Stimulated activated CD8-positive, alpha-beta memory T cell treated with anti-CD3 and anti-CD28 coated beads, Interleukin-7, amount 100 ng/mL, for 4 hours (primary cell): ENCODE measurements around the gene CD82.
"Not testable (repeated sequence)": the region's sequence is repeated elsewhere in the genome, so short reads cannot be mapped to it uniquely, and the experiment has no call there.

ENCODE experiments used
- DNase-seq, 2 donors: peaks; one replicate each; pipeline ENCODE4 v3.0.0-alpha.2; 2020; ENCODE audit warnings: low read depth in 2 of 2

The CD82 gene

GRCh38 chr11:44535191-44535980 is 30.1 kb upstream of the CD82 start:
- DNase-seq, result no peak

- DNase-seq, result no peak
Measured at GRCh38 chr11:44536788-44537516, 28.5 kb upstream of the CD82 start.

GRCh38 chr11:44537679-44538078 is 27.8 kb upstream of the CD82 start:
- DNase-seq, result no peak

- DNase-seq, result peak; percentile 28 to 40
Measured at GRCh38 chr11:44538375-44539054, 26.9 kb upstream of the CD82 start.

- no peak for DNase-seq
Measured at GRCh38 chr11:44539971-44540370, 25.5 kb upstream of the CD82 start.

GRCh38 chr11:44540667-44541066 is 24.8 kb upstream of the CD82 start:
- no peak for DNase-seq

GRCh38 chr11:44542372-44542771 is 23.1 kb upstream of the CD82 start:
- no peak for DNase-seq

- not testable (repeated sequence) for DNase-seq
Measured at GRCh38 chr11:44546984-44547383, 18.5 kb upstream of the CD82 start.

- DNase-seq, result not testable (repeated sequence)
Measured at GRCh38 chr11:44547534-44547933, 17.9 kb upstream of the CD82 start.

- DNase-seq, result no peak
Measured at GRCh38 chr11:44548032-44548695, 17.3 kb upstream of the CD82 start.

GRCh38 chr11:44548961-44549749 is 16.3 kb upstream of the CD82 start:
- DNase-seq, result not testable (repeated sequence)

- DNase-seq, result no peak
Measured at GRCh38 chr11:44550123-44550522, 15.3 kb upstream of the CD82 start.

- DNase-seq, result no peak
Measured at GRCh38 chr11:44551456-44552139, 13.9 kb upstream of the CD82 start.

GRCh38 chr11:44555031-44555800 is 10.2 kb upstream of the CD82 start:
- no peak for DNase-seq

- DNase-seq, result peak; percentile 33 to 47
Measured at GRCh38 chr11:44556735-44557409, 8.6 kb upstream of the CD82 start.

GRCh38 chr11:44557464-44557863 is 8.0 kb upstream of the CD82 start:
- no peak for DNase-seq

GRCh38 chr11:44559207-44559939 is 6.1 kb upstream of the CD82 start:
- no peak for DNase-seq

GRCh38 chr11:44559940-44560300 is 5.5 kb upstream of the CD82 start:
- not testable (repeated sequence) for DNase-seq
